HG03354 (cell line): ENCODE measurements around the gene ZSWIM1.

ENCODE experiments used
- ATAC-seq: cut with Tn5 transposase; IDR thresholded peaks from one replicate; pipeline ENCODE4 v1.9.1; 2021; ENCODE audit warnings: mild to moderate bottlenecking; ENCODE audit not compliant: unreplicated experiment, poor library complexity, severe bottlenecking

Gene ZSWIM1

DNA sequence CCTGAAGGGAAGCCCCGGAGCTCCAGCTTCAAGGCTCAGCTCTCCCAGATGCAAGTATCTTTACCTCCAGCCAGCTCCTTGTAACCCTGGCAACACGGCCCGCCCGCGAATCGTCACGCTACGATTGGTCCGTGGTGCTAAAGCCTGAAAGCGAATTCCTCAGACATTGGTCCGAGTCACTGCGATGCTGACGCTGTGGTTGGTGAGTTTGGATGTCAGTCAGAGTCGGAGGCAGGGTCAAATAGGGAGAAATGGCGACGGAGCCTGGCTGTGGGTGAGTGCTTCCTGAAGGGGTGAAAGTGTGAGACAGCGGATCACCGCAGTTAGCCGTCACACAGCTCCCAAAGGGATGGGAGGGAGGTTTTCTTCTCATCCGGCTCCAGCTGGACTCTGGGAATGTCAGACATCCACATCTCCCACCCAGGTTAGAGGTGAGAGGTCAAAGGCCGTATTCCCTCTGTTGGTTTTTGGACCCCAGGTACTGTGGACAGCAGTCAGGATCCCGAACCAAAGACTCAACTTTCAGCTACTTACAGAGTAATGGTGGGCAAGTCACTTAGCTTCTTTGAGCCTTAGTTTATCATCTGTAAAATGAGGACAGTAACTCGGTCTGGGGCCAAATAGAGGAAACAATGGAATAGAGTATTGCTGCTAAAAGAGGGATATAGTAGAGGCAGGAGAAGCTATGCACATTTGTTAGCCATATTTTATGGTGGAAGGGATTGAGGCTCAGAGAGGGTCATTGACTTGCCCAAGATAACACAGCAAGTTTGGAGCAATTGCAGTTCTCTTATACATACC, at the start of gene ZSWIM1:
ZSWIM1 (plus strand) TSS at position 240 of the 801 bp plus-strand sequence. CDS start 1,366 bp downstream, outside the sequence.
- ATAC-seq = peak; percentile 99

DNA sequence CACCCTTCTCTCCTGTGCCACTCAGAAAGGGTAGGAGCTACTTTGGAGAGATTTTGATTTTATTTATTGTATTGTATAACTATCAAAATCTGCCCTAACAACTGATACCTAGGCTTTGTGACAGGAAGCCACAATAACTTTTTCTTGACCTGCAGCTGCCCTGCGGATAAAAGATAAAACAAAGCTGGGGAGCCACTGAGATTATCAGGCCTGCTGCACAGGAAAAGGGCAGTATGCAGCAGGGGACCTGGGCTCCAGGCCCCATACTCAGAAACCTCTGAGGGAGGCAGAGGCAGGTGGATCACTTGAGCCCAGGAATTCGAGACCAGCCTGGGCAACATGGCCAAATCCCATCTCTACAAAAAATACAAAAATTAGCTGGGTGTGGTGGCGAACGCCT, 48.4 kb upstream of the ZSWIM1 start:
- ATAC-seq = no peak

DNA sequence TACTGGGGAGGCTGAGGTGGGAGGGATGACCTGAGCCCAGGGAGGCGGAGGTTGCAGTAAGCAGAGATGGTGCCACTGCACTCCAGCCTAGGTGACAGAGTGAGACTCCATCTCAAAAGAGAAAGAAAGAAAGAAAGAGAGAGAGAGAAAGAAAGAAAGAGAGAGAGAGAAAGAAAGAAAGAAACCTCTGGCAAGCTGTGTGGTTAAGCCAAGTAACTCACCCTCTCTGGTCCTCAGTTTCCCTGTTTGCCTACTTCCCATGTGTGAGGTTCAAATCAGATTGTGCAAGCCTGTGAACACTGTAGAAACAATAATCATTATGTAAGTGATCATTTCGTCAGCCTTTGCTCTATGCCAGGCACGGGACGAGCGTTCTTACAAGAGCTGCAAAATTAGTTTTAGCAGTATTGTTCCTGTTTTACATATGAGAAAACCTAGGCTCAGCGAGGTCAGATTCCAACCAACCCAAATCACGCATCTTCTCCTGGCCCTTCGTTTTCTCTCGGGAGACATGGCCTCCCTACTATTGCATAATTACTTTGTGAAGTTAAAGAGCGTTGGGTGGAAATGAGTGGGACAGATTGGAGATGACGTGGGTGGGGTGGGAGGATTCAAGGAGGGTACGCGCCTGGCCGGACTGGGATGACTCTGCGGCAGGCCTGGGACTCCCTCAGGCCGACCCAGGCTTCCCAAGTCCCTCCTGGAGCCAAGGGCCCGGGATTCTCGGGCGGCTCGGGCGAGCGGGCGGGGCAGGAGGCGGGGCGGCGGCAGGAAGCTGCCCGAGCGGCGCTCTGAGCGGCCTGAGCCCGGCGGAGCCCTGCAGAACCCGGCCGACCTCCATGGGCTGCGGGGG, 47.8 kb upstream of the ZSWIM1 start, which contains the start of gene SNX21:
SNX21 (plus strand) TSS at position 770 of the 853 bp plus-strand sequence. CDS start 121 bp downstream, outside the sequence.
- peak; percentile 46 for ATAC-seq

- peak; percentile 46 for ATAC-seq
Measured at GRCh38 chr20:45833883-45834796, 46.9 kb upstream of the ZSWIM1 start.

- ATAC-seq = no peak
Measured at GRCh38 chr20:45834797-45835161, 46.2 kb upstream of the ZSWIM1 start.

GRCh38 chr20:45835329-45835765, 45.7 kb upstream of the ZSWIM1 start:
- no peak for ATAC-seq

DNA sequence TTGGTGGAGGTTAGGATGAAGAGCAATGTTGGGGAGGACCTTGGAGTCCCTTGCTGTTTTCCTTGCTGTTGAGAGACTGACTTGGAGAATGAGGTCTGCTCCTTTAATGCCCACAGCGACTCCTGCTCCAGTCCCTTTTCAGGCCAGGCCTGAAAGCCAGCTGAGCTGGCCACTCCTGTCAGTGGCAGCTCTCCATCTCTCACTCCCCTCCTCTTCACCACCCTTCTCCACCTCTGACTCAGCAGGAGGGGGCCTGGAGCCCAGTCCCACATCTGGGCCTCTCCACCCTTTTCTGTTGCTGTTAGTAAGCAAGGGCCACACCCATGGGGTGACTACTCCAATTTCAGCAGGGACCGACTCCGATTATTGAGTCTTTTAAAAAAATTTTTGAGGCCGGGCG, 45.2 kb upstream of the ZSWIM1 start:
- no peak for ATAC-seq

- no peak for ATAC-seq
Measured at GRCh38 chr20:45836841-45837240, 44.2 kb upstream of the ZSWIM1 start.

GRCh38 chr20:45840700-45841198, 40.3 kb upstream of the ZSWIM1 start:
- ATAC-seq = no peak

- no peak for ATAC-seq
Measured at GRCh38 chr20:45841407-45842129, 39.5 kb upstream of the ZSWIM1 start.

DNA sequence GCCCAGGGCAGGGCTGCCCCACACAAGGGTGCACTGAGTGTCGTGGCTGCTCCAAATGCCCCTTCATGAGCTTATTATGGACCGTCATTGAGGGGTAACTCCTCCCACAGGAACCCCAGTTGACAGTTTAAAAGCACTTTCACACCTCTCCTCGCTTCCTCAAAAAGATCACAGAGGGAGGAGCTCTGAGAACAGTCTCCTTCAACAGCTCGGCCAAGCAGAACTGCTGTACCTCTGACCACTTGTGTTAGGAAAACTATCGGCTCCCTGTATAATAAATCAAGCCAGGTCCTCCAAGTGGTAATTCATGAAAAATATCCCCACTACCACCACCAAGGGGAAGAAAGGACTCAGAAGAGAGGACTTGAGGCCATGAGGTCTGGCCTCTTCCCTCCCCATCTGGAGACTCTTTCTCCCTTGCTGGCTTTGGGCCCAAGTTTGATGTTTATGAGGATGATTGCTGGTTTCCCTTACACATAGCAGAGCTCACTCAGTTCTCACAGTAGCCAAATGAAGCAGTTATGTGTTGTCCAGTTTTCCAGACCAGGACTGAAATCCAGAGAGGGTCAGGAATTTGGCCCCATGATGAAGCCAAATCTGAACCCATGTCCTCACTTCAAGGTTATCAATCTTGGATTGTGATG, 38.7 kb upstream of the ZSWIM1 start:
- peak; percentile 57 for ATAC-seq

DNA sequence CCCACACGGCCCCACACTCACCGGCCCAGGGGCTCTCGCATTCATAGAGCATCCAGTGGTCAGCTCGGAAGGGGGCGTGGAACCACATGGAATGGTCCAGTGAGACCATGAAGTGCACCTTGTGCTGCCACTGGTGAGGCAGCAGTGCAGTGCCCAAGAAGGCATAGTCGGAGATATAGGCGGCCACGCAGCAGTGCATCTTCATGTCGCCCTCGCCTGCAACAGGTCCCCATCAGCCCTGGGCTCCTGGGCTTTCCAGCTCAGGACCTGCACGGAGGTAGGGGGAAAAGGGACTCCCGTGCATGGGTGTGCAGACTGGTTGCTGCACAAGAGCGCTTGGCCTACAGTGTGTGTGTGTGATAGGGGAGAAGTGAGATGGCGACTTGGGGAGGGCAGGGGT, 37.5 kb upstream of the ZSWIM1 start:
- ATAC-seq = no peak

DNA sequence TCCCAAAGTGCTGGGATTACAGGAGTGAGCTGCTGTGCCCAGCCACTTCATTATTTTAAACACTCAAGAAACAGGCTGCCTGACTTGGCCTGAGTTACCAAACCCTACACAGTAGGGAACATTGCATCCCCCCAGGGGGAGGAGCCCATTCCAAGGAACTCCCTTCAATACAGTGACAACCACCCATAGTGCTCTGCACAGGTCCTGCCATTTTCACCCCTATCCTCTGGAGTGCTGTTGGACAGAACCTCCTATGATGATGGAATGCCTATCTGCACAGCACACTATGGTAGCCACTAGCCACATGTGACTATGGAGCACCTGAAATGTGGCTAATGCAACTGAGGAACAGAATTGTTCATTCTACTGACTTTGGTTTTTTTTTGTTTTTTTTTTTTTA, 35.6 kb upstream of the ZSWIM1 start:
- no peak for ATAC-seq

- no peak for ATAC-seq
Measured at GRCh38 chr20:45848421-45848820, 32.6 kb upstream of the ZSWIM1 start.

DNA sequence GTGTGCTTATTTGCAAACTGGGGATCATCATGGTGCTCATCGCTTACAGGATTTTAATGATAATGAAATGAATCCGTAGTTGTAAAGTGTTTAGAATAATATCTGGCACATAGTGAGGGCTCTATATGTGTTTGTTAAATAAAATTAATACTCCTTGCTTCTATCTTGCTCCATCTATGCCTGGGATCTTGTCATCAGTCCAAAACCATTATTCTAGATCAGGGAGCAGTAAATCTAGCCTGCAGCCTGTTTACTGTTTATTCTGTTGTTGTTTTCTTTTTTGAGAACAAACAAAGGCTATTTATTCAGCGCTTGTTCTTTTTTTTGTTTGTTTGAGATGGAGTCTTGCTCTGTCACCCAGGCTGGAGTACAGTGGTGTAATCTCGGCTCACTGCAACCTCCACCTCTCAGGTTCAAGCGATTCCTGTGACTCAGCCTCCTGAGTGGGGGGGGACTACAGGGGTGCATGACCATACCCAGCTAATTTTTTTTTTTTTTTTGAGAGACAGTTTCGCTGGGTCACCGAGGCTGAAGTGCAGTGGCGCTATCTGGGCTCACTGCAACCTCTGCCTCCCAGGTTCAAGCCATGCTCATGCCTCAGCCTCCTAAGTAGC, 32.0 kb upstream of the ZSWIM1 start:
- ATAC-seq = no peak

GRCh38 chr20:45850238-45850637, 30.8 kb upstream of the ZSWIM1 start:
- ATAC-seq = no peak

- no peak for ATAC-seq
Measured at GRCh38 chr20:45850926-45851325, 30.1 kb upstream of the ZSWIM1 start.

- no peak for ATAC-seq
Measured at GRCh38 chr20:45851501-45851900, 29.5 kb upstream of the ZSWIM1 start.
